Stimulated activated CD4-positive, alpha-beta T cell treated with anti-CD3 and anti-CD28 coated beads, Interleukin-15, amount 100 ng/mL, for 1 hour (primary cell): ENCODE measurements around the gene SNX24.

Experiments used
- DNase-seq, 2 donors: peaks; one replicate each; pipeline ENCODE4 v3.0.0-alpha.2; 2020; ENCODE audit warnings: low read depth in 1 of 2, low spot score in 1 of 2

Gene SNX24

GRCh38 chr5:123000731-123001130, 155.3 kb downstream of the SNX24 start:
- no peak for DNase-seq

GRCh38 chr5:123001808-123002207, 156.4 kb downstream of the SNX24 start:
- no peak for DNase-seq

GRCh38 chr5:123007182-123007581, 161.8 kb downstream of the SNX24 start:
- DNase-seq: no peak

GRCh38 chr5:123007754-123008153, 162.3 kb downstream of the SNX24 start:
- no peak for DNase-seq

GRCh38 chr5:123012321-123012720, 166.9 kb downstream of the SNX24 start:
- DNase-seq: no peak

GRCh38 chr5:123014689-123015088, 169.3 kb downstream of the SNX24 start:
- DNase-seq: no peak

GRCh38 chr5:123028222-123028621, 182.8 kb downstream of the SNX24 start:
- DNase-seq: no peak

GRCh38 chr5:123033157-123033671, 187.8 kb downstream of the SNX24 start:
- no peak for DNase-seq

- DNase-seq: no peak
Measured at GRCh38 chr5:123035360-123035917, 190.0 kb downstream of the SNX24 start.

GRCh38 chr5:123035918-123036390, 190.5 kb downstream of the SNX24 start:
- DNase-seq: no peak

- no peak for DNase-seq
Measured at GRCh38 chr5:123036391-123037103, 191.1 kb downstream of the SNX24 start, which contains the start of gene PPIC. Gene PPIC, minus strand, starts transcription at chr5:123036725. Its CDS starts 100 bp downstream, at chr5:123036625.

- no peak for DNase-seq
Measured at GRCh38 chr5:123037104-123037418, 191.6 kb downstream of the SNX24 start.

- no peak for DNase-seq
Measured at GRCh38 chr5:123039673-123040072, 194.3 kb downstream of the SNX24 start.

GRCh38 chr5:123044926-123045617, 199.7 kb downstream of the SNX24 start:
- DNase-seq: no peak

- no peak for DNase-seq
Measured at GRCh38 chr5:123046222-123046621, 200.8 kb downstream of the SNX24 start.

GRCh38 chr5:123047706-123048105, 202.3 kb downstream of the SNX24 start:
- DNase-seq: no peak

- no peak for DNase-seq
Measured at GRCh38 chr5:123051206-123051605, 205.8 kb downstream of the SNX24 start.
